Duodenal mucosa (tissue), 2 donors: Measurements from ENCODE around the gene RSBN1.

Experiments used
- H3K27ac ChIP-seq: one replicate; pipeline ENCODE4 v1.7.0; 2013; ENCODE audit warnings: low read depth, low read length
- H3K27me3 ChIP-seq, 2 donors: one replicate each; pipeline ENCODE4 v1.7.0; 2013; ENCODE audit warnings: low read length in 2 of 2, control low read depth in 1 of 2; ENCODE audit not compliant: insufficient read depth in 2 of 2, control insufficient read depth in 1 of 2
- H3K36me3 ChIP-seq, 2 donors: one replicate each; pipeline ENCODE4 v1.7.0; 2013; ENCODE audit warnings: low read length in 2 of 2, control low read depth in 1 of 2; ENCODE audit not compliant: insufficient read depth in 2 of 2, control insufficient read depth in 1 of 2
- H3K4me1 ChIP-seq, 2 donors: one replicate each; pipeline ENCODE4 v1.7.0; 2013; ENCODE audit warnings: low read length in 2 of 2, control low read depth in 1 of 2; ENCODE audit not compliant: insufficient read depth in 2 of 2, control insufficient read depth in 1 of 2
- H3K4me3 ChIP-seq, 2 donors: one replicate each; pipeline ENCODE4 v1.7.0; 2013; ENCODE audit warnings: low read length in 2 of 2, low read depth in 1 of 2
- H3K9ac ChIP-seq, 2 donors: one replicate each; pipeline ENCODE4 v1.7.0; 2013; ENCODE audit warnings: low read length in 2 of 2, low read depth in 1 of 2
- H3K9me3 ChIP-seq, 2 donors: one replicate each; pipeline ENCODE4 v1.7.0; 2013; ENCODE audit warnings: low read length in 2 of 2, control low read depth in 1 of 2; ENCODE audit not compliant: control insufficient read depth in 1 of 2

Gene RSBN1

DNA sequence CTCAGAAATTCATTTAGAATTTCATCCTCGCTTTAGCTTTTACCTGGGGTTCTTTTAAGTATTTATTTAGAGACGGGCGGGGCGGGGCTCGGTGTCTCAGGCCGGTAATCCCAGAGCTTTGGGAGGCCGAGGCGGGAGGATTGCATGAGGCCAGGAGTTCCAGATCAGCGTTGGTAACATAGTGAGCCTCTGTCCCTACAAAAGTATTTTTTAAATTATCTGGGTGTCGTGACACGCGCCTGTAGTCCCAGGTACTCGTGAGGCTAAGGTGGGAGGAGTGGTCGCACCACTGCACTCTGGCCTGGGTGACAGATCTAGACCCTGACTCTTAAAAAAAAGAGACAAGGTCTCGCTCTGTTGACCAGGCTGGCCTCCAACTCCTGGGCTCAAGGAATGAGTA lies 942 bp upstream of the RSBN1 start:
- Histone ChIP-seq H3K4me1 (peaks cover 18 to 21% of the 10 kb centered on the region in 2 donors), H3K36me3 (no peaks in the 10 kb centered on the region), H3K9me3 (no peaks in the 10 kb centered on the region), H3K4me3 (no peak overlapping the region), H3K27me3 (no peaks in the 10 kb centered on the region), H3K9ac (no peak overlapping the region), H3K27ac (no peak overlapping the region)

DNA sequence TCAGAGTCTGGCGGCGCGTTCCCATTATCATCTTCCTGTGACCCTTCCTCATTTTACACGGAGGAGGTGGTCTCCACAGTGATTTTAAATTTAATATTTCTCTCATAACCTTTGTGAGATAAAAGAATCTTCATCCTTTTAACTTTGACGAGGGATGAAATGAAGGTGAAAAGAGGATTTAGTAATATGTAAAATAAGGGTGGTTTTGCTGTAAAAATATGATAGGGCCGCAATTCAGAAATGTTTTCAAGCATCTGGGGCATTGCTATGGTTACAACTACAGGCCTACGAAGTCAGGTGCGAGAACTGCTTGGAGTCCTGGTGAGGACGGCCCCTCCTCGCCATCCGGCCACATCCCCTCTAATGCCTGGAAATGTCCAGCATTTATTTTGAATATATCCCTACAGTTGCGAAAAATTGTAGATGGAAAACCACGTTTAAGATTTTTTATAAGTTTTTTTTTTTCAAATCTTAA lies 422 bp upstream of the RSBN1 start:
- Histone ChIP-seq H3K27me3 (no peaks in the 10 kb centered on the region), H3K4me1 (peaks cover 18 to 21% of the 10 kb centered on the region in 2 donors), H3K36me3 (no peaks in the 10 kb centered on the region), H3K4me3 (peak overlapping the region; percentile 57 to 72), H3K9ac (peak overlapping the region; percentile 56 to 71), H3K27ac (peak overlapping the region; percentile 71), H3K9me3 (no peaks in the 10 kb centered on the region)

DNA sequence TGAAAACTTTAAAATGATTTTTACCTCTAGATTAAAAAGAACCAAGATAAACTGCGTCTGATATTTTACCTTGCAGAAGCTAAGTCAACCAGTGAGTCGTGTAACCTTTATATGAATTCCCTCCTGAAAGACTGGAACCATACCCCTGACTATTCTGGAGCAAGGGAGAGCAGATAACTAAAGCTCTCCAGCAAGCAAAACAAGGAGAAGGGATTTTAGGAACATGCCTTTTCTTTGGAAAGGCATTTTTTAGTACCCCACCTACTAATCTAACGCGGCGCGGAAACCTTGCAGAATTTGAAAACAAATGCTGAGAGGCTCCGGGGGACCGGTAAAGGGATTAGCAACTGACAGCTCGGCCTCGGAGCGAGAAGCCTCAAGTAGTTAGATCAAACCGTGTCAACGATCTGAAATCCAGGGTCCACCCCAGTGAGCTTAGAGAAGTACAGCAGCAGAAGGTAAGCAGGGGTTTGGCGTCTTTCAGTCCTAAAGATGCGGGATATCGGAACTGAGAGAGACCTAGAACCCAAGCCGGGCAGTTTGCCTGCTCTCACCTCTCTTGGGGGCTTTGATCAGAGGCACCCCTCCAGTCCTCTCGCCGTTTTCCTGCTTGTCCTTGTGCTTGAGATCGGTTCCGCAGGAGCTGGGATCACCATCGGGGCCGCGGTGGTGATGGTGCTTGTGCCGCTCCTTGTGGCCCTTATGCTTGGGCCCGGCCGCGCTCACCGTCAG lies 954 bp downstream of the RSBN1 start:
- H3K9ac ChIP-seq = peak overlapping the region; percentile 99
- H3K4me3 ChIP-seq = peak overlapping the region; percentile 98 to 100
- no peaks in the 10 kb centered on the region for H3K9me3 ChIP-seq
- peak overlapping the region; percentile 94 for H3K27ac ChIP-seq
- H3K4me1 ChIP-seq = peaks cover 18 to 21% of the 10 kb centered on the region in 2 donors
- no peaks in the 10 kb centered on the region for H3K36me3 ChIP-seq
- H3K27me3 ChIP-seq = no peaks in the 10 kb centered on the region

DNA sequence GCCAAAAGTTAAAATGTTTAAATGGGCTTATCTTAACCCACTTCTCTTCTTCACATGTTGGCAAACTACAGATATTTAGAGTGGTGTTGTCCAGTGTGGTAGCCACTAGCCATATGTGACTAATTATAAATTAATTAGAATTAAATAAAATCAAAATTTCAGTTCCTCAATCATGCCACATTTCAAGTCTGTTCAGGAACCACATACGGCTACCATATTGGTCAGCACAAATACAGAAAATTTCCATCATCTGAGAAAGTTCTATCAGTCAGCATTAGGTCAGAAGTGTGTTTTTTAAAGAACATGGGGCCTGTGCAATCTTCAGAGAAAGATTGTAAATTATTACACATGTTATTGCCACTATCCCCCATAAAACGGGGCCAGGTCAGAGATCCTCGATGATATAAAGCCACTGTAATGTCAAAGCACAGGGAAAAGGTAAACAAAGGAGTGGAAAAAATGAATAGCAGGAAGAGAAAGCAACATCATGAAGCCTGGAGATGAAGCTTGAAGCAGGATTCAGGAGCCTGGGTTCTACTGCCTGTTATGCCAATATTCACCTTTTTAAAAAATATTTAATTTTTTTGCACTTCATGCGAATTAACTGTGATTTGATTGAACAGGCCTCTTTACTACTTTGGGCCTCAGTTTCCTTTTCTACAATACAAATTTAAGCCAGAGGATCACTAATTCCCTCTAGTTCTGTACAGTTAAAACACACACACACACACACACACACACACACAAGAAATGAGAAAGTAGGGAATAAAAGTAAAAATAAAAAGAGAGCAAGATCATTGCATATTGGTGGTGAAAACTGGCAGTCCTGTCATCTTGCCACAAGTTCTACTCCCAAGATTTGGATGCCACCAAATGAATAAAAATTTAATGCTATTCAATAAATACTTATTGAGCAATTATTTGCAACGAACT lies 2.3 kb downstream of the RSBN1 start:
- H3K9me3 ChIP-seq = no peaks in the 10 kb centered on the region
- H3K9ac ChIP-seq = peak overlapping the region; percentile 99
- peaks cover 18 to 27% of the 10 kb centered on the region in 2 donors for H3K4me1 ChIP-seq
- H3K27ac ChIP-seq = no peak overlapping the region
- no peaks in the 10 kb centered on the region for H3K36me3 ChIP-seq
- no peaks in the 10 kb centered on the region for H3K27me3 ChIP-seq
- peak overlapping the region; percentile 98 to 100 for H3K4me3 ChIP-seq

DNA sequence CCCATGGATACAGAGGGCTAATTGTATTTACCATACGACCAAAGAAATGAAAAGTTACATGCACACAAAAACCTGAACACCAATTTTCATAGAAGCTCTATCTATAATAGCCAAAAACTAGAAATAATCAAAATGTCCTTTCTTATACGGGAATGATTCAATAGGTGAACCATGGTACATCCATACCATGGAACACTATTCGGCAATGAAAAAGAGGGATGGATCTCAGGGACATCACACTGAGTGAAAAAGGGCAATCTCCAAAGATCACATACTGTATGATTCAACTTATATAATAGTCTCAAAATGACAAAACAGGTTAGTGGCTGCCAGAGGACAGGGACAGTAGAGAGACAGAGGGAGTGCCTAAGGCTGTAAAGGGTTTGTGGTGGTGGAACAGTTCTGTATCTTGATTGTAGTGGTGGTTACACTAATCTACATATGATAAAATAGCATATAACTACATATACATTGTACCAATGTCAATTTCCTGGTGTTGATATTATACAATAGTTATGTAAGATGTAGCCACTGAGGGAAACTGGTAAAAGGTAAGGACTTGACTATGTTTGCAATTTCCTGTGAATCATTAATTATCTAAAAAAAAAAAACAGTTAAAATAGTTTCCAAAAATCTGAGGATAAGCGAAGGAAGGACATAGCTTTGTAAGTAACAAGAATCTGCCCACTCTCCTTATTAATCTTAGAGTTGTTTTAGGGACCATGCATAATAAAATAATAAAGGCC lies 3.7 kb downstream of the RSBN1 start:
- Histone ChIP-seq H3K36me3 (no peaks in the 10 kb centered on the region), H3K4me3 (peak overlapping the region in 1 of 2 donors; percentile 98), H3K27ac (no peak overlapping the region), H3K9me3 (no peaks in the 10 kb centered on the region), H3K9ac (no peak overlapping the region), H3K27me3 (no peaks in the 10 kb centered on the region), H3K4me1 (peaks cover 22 to 34% of the 10 kb centered on the region in 2 donors)

DNA sequence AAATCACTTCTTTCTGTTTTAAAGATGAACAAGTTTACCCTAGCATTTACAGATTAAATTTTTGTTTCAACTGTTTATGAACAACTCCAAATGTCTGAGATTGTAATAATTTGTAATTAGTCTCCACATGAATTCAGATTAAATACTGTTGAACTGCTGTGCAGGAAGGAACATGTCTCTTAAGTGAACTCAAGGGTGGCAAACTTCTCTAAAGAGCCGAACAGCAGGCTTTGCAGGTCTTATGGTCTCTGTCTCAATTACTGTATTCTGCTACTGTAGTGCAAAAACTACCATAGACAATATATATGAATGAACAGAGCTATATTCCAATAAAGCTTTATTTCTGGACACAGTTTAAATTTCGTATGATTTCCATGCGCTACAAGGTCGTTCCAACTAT lies 6.6 kb downstream of the RSBN1 start:
- Histone ChIP-seq H3K4me1 (peaks cover 22 to 34% of the 10 kb centered on the region in 2 donors), H3K27me3 (no peaks in the 10 kb centered on the region), H3K36me3 (no peaks in the 10 kb centered on the region), H3K27ac (no peak overlapping the region), H3K9me3 (no peaks in the 10 kb centered on the region), H3K9ac (no peak overlapping the region), H3K4me3 (no peak overlapping the region)

DNA sequence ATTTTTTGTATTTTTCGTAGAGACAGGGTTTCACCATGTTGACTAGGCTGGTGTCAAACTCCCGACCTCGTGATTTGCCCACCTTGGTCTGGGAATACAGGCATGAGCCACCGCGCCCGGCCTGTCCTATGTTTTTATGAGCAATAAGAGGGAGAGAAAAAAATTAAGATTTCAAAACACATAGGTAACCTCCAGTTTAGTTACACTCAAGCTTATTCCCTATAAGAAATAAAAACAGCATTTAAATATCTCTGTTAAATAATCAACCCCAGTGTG lies 7.1 kb downstream of the RSBN1 start:
- Histone ChIP-seq H3K36me3 (no peaks in the 10 kb centered on the region), H3K27me3 (no peaks in the 10 kb centered on the region), H3K27ac (no peak overlapping the region), H3K9me3 (no peaks in the 10 kb centered on the region), H3K4me1 (peaks cover 19 to 31% of the 10 kb centered on the region in 2 donors), H3K9ac (no peak overlapping the region), H3K4me3 (no peak overlapping the region)

DNA sequence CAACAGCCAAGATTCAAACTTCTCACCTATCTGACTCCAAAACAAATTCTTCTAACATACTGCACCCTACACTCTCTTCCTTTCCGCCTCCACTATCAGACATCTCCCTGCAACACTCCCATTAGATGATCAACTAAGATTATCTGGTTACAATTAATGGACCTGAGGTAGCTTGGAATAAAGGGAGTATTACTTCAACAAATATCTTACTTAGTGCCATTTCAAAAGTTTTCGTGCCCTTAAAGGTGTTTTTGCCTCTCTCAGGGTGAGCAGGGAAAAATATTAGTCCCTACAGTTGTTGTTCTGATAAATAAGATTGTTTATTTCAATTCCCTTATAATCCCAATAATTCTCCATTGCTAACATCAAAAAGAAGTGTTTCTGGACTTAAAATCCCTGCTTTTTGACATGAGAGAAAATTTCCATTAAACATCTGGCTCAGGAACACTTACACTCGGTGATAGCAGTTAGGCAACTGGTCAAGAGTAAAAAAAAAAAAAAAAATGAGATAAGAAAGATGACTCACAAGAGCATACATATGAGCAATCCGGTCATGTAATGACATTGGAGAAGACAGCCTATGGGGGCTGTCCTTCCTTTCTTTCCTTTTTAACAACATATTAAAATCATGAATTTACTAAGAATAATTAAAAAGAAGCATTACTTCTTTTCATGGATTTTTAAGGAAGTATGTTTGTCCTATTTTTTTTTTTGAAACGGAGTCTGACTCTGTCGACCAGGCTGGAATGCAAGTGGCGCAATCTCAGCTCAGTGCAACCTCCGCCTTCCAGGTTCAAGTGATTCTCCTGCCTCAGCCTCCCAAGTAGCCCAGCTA lies 7.6 kb downstream of the RSBN1 start:
- no peaks in the 10 kb centered on the region for H3K9me3 ChIP-seq
- H3K4me3 ChIP-seq = no peak overlapping the region
- no peak overlapping the region for H3K27ac ChIP-seq
- peaks cover 14 to 26% of the 10 kb centered on the region in 2 donors for H3K4me1 ChIP-seq
- H3K36me3 ChIP-seq = no peaks in the 10 kb centered on the region
- no peak overlapping the region for H3K9ac ChIP-seq
- no peaks in the 10 kb centered on the region for H3K27me3 ChIP-seq

DNA sequence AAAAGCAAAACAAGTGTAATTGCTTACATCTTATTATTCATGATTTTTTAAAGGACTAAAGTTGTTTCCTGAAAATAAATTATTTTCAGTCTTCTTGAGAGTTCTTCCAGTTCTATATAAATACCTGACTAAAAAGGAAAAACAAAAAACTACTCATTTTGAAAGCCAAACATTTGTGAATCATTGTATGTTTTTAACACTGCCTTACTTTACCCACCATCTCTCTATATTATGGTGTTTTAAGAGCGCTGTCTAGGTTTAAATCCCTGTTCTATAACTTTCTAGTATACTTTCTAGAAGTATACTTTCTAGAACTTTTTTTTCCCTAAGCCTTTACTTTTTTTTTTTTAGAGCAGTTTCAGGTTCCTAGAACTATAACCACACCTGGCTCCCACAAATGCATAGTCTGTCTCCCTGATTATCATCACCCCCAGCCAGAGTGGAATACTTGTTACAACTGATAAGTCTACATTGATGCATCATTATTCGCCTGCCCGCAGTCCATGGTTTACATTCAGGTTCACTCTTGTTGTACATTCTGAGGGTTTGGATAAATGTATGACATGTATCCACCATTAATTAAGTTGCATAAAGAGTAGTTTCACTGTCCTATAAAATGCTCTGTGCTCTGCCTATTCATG lies 9.8 kb downstream of the RSBN1 start:
- no peak overlapping the region for H3K4me3 ChIP-seq
- H3K4me1 ChIP-seq = peaks cover 4 to 13% of the 10 kb centered on the region in 2 donors
- no peak overlapping the region for H3K27ac ChIP-seq
- H3K9ac ChIP-seq = no peak overlapping the region
- no peaks in the 10 kb centered on the region for H3K27me3 ChIP-seq
- no peaks in the 10 kb centered on the region for H3K9me3 ChIP-seq
- peaks cover 2 to 3% of the 10 kb centered on the region in 2 donors for H3K36me3 ChIP-seq
